HG02973 (cell line): ENCODE measurements around the gene CSF1.
"Not testable (repeated sequence)": the region's sequence is repeated elsewhere in the genome, so short reads cannot be mapped to it uniquely, and the experiment has no call there.

Experiments
- ATAC-seq: cut with Tn5 transposase; IDR thresholded peaks from one replicate; pipeline ENCODE4 v1.9.1; 2021; ENCODE audit warnings: moderate library complexity; ENCODE audit not compliant: unreplicated experiment

CSF1 gene, protein sequence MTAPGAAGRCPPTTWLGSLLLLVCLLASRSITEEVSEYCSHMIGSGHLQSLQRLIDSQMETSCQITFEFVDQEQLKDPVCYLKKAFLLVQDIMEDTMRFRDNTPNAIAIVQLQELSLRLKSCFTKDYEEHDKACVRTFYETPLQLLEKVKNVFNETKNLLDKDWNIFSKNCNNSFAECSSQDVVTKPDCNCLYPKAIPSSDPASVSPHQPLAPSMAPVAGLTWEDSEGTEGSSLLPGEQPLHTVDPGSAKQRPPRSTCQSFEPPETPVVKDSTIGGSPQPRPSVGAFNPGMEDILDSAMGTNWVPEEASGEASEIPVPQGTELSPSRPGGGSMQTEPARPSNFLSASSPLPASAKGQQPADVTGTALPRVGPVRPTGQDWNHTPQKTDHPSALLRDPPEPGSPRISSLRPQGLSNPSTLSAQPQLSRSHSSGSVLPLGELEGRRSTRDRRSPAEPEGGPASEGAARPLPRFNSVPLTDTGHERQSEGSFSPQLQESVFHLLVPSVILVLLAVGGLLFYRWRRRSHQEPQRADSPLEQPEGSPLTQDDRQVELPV

DNA sequence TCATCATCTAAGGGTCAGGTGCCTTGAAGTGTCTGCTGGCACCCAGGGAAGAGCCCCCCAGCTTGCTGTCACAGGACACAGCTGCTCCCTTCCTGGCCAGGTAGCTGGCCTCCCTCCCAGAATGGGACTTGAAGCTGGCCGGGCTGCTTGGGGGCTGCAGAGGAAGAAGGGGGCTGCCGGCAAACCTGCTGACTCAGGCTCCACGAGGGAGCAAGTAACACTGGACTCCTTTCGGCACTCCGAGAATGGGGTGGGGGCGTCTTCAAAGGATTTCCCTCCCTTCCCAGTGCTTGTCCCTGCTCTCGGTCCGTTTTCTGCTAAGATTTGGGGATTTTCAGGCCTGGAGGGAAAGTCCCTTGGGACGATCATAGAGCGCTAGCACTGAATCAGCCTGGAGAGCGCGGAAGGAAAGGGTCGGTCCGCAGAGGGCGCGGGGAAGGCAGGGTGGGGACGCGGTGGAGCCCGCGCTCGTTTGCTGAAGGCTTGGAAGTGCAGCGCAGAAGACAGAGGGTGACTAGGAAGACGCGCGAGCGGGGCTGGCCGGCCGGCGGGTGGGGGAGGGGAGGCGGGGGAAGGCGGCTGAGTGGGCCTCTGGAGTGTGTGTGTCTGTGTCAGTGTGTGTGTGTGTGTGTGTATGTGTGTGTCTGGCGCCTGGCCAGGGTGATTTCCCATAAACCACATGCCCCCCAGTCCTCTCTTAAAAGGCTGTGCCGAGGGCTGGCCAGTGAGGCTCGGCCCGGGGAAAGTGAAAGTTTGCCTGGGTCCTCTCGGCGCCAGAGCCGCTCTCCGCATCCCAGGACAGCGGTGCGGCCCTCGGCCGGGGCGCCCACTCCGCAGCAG, at the start of gene CSF1:
TSS of gene CSF1 (plus strand) at position 727 of the 840 bp plus-strand sequence. CDS start 175 bp downstream, outside the sequence.
- ATAC-seq: no peak

DNA sequence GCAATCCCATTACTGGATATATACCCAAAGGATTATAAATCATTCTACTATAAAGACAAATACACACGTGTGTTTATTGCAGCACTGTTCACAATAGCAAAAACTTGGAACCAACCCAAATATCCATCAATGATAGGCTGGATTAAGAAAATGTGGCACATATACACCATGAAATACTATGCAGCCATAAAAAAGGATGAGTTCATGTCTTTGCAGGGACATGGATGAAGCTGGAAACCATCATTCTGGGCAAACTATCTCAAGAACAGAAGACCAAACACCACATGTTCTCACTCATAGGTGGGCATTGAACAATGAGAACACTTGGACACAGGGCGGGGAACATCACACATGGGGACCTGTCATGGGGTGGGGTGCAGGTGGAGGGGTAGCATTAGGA, 49.0 kb upstream of the CSF1 start:
- ATAC-seq: not testable (repeated sequence)

DNA sequence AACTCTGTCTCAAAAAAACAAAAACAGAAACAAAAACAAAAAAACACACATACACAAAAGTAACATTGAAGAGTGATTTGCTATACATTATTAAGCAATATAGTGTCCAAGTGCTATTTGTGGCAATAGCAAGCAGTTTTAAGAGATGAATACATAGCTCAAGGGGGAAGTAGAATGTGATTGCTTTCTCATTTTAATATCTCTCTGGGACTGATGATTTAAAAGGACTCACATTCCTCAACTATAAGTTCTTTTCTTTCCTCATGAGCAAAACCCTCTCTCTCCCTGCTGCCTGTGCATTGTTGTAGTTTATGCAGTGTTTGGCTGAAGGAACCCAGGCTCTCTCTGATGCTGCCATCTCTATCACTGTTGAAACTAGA, 47.0 kb upstream of the CSF1 start:
- ATAC-seq: no peak

DNA sequence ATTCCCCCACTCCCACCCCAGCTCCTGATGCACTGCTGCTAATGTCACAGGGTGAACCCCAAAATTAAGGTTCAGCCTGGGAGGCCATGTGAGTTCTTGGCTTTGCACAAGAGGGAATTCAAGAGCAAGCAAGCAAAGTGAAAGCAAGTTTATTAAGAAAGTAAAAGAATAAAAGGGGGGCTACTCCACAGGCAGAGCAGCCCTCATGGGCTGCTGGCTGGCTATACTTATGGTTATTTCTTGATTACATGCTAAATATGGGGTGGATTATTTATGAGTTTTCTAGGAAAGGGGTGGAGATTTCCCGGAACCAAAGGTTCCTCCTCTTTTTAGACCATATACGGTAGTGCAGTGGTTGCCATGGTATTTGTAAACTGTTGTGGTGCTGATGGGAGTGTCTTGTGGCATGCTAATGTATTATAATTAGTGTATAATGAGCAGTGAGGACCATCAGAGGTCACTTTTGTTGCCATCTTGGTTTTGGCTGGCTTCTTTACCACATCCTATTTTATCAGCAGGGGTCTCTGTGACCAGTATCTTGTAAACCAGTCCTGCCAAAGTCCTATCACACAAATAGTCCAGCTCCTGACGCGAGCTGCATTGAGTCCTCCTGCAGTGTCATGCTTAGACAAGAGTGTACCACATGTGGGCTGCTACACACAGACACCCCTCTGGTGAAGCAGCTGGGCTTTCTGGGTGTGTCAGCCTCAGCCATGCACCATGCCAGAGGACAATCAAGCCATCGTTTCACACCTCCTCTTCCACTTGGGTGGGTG, 46.4 kb upstream of the CSF1 start:
- no peak for ATAC-seq

DNA sequence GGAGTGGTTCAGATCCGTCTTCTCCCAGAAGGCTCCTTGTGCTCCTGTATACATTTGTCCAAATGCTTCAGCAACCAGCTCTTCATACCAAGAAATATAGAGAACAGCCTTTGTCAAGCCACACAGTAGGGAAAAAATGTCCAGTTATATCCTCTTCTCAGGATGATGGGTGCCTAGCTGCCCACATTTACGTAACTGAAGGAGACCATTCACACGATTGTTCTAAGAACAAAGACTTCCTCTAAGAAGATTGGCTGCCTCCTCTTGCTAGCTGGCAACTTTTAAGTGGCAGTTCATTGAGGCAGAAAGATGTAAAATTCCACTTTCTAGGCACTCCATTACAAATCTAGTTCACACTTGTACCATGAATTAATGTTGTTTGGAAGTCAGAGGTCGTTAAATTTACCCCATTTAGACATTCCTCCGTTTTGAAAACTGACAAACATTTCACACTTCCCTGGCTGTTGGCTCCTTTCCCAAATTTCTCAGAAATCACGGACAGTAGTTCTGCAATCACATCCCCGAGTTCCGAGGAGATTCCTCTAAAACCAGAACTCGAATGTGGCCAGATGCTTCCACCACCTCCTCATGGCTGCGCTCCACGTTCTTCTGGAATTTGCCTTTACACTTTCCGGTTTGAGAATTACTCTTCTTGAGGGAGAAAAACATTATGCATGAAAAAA, 45.6 kb upstream of the CSF1 start:
- ATAC-seq: no peak

DNA sequence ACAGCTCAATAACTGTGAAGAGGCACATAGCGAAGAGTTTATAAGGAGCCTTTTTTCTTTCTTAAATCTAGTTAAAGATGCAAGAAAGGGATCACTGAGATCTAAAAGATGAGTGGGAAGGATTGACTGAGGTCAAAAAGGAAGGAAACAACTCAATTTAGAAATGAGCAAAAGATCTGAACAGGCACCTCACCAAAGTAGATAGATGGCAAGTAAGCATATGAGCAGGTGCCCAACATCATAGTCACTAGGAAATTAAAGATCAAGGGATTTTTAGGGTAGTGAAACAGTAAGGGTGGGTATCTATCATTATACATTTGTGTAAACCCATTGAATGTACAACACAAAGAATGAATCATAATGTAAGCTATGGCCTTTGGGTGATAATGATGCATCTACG, 44.6 kb upstream of the CSF1 start:
- ATAC-seq: no peak

DNA sequence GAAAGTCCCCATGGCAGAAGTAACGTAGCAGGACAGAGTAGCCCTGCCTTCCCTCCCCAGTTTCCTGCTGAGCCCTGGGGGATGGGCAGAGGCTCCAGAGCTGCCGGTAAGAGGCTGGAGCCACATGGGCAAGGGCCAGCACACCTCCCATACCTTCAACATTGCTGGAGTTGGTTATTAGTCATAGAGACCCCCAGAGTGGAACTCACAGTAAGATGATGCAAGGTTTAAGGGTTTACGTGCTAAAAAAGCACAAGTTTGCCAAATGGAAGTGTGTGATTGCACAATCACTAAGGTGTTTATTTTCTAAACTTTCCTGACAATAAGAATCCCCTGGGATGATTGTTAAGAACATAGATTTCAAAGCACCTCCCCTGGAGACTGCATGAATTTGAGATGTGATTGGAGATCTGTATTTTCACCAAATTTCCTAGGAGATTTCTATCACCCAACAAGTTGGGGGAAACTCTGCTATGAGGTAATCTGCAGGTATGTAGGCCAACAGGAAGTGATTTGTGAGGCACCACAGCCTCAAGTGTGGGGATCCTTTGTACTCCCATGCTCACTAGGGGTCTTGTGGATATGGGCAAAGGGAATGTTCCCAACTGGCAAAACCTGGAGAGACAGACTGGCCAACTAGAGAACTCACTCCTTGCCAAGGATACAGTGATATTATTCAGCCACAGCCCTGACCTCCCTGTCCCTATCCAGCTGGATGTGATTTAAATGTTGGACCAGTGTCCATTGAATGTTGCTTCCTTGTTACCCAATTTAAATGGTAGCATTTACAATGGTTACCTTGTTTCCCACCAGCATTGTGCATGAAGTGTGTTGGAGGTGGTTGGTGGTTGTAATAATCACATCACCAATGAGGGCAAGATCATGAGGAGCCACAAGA, 37.1 kb upstream of the CSF1 start:
- no peak for ATAC-seq

DNA sequence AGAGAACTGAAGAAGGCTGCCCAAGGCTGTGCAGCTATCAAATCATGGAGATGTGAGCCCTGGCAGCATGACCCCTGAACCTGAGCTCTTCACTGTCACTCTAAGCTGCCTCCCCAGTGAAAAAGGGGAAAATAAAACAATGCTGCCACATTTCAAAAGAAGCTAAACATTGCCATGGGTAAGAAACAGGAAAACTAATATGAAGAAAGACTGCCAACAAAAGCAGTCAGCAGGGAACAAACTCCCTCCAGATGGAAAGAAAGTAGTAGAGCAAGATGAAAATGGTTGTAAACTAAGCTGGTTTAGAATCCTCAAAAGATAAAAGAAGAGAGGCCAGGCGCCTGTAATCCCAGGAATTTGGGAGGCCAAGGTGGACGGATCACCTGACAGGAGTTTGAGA, 36.2 kb upstream of the CSF1 start:
- ATAC-seq: no peak

DNA sequence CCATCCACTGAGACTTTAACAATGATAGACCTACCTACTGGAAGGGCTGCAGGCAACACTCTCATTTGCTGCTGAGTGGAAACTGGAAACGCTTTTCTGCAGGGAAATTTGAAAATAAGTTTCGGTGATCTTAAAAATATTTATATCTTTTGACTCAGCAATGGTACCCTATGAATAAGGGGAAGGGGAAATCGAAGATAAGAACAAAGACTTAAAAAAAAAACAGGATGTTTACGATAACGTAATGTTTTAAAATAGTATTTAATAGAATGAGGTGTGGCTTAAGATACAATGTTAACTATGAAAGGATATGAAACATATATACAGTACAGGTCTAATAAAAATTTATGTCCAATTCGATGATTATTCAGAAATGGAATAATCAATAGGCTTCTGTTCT, 34.8 kb upstream of the CSF1 start:
- no peak for ATAC-seq

DNA sequence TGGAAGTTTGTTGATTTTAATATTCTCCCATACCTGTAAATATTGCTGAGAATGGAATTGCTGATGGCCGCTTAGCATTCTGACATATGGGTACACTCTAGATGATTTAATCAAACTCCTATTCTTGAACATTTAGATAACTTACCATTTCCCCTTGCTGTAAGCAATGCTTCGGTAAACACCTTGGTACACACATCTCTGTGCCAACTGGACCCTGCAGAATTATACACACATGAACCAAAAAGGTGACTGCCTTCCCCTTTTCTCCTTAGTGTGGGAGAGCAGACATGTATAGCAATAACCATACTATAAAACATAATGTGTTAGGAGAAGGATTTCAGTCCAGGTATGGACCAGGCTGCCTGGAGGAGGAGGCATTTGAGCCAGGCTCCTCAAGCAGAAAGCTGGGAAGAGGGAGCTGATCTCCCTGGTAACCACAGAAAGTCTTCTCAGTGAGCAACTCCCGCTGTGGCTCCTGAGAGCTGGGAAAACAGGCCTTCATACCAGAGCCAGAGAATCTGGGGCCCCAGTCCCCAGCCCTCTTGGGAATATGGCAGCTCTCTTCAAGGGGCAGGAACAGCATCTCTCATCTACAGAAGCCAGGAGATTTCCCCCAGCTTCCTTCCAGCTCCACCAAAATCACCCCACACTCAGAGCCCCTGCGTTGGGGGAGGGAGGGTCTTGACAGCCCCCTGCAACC, 33.9 kb upstream of the CSF1 start:
- no peak for ATAC-seq

DNA sequence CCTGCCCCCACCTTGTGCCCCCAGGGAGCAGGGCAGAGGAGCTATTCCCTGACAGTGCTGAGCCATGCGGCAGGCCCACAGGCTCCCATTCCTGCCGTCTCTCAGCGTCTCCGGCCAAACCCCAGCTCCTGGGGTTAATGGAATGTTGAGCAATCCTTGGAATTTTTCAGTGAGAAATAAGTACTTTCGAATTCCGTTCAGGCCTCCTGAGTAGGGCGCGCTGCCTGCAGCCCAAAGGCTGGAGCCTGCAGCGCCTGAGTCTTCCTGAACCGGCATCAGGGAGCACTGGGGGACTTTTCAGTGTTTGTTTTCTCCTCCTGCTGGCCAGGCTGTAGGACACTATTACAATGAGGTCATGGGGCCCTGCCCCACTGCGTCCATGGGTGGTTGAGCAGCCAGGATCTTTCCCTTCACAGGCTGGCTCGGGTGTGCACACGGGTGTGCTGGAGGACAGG, 33.3 kb upstream of the CSF1 start:
- no peak for ATAC-seq

DNA sequence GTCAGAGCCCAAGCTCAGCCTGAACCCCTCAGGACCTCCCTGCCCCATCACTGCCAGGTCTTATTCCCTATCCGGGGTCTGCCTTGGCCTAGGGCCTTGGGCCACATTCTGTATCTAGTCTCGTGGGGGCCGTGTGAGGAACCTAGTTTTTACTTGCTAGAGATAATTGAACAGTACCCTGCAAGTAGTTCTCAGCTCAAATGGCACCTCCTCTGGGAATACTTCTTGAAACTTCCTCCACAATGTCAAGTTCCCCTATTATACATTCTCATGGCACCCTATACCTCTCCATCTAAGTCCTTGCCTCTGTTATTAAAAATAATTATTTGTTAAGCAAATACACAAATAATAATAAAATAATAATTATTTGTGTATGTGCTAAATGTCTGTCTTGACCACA, 32.9 kb upstream of the CSF1 start:
- ATAC-seq: no peak

DNA sequence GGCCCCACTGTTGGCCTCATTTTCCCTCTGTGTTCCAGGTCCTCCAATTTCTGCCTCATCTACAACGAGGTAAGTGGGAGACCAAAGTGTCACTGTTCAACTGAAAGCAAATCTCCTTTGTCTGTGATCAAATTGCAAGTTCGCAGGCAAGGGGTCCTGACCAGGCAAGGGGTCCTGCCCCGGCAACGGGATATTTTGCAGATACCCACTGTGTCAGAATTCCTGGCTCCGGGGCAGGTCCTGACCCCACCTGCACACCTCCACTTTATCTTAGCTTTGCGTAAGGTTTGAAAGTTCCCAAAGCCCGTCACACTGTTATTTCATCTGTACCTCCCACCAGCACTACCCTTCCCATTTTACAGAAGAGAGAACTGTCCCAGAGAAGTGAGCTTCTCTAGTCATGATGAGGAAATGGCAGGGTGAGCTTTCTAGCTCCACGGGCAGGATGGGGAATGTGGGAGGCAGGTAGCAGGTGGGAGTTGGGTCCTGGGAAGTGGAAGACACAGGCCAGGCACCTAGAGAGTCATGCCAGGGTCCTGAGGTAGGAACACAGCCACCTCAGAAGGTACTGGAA, 32.0 kb upstream of the CSF1 start:
- no peak for ATAC-seq

DNA sequence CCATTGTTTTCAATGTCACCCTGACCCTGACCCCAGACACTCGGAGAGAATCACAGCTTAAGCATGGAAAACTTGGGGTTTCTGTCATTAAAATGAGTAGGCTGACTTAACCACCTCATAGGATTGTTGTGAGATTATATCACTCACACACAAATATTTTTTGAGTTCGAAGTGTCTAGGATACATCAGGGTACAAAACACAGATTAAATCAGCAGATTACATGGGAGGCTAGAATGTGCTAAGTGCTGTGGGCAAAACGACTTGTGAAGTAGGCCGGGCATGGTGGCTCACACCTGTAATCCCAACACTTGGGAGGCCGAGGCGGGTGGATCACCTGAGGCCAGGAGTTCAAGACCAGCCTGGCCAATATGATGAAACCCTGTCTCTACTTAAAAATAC, 31.3 kb upstream of the CSF1 start:
- not testable (repeated sequence) for ATAC-seq

DNA sequence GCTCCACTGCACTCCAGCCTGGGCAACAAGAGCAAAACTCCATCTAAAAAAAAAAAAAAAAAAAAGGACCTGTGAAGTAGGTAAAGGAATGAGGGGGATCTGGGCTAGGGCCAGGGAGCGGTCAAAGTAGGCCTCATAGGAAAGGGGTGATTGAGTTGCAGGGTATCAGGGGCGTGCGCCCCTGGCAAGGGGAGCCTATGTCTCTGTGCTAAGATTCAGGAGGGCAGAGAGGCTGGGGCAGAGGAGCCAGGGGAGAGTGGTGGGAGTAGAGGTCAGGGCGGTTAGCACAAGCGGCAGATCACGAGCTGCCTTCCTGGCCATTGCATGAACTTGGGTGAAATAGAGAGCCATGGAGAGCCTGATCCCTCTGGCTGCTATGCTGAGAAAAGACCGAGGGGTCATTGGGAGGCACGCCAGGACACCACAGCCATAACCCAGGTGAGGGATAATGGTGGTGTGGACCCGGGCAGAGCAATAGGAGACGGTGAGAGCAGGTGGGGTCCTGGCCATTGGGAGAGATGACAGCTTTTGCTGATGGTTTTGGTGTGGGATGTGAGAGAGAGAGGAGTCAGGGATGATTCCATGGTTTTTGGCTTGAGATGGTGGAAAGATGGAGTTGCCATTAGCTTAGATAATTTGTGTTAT, 30.6 kb upstream of the CSF1 start:
- no peak for ATAC-seq

DNA sequence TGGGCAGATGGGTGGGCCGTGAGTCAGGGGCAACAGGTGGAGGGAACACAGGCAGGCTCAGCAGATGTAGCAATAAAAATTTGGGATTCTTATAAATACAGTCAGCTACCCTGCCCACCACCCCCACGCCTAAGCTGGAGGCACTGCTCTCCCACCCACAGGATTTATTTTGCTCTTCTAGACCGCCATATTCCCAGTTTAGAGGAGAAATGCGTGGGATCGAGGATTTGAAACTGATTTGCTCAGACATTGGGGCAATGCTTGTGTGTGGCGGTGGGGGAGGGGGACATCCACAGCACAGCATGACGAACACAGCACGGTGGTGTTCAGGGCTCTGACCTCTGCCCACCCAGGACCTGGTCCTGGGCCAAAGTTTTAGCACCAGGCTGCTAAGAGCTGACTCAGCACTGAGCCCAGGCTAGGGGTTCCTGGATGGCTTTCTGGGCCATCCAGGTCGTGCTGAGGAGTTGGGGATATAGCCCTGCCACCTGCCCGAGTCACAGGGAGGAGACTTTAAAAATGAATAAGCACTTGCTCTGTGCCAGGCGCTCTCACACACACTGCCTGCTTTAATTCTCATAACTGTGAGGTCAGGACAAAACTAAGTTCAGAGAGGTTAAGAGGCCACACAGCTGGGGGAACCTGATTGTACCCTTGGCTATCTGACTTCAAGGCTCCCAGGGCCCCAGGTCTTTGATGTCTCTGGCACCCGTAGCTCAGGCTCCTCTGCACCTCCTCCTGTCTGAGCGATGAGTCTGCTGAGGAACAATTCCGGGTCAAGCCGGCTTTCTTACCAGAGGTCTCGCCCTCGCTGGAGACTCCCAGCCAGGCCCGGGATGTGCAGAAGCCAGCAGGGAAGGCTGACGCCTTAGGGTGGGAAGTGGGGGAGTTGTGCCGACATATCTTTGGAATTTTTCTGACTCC, 29.4 kb upstream of the CSF1 start:
- no peak for ATAC-seq

DNA sequence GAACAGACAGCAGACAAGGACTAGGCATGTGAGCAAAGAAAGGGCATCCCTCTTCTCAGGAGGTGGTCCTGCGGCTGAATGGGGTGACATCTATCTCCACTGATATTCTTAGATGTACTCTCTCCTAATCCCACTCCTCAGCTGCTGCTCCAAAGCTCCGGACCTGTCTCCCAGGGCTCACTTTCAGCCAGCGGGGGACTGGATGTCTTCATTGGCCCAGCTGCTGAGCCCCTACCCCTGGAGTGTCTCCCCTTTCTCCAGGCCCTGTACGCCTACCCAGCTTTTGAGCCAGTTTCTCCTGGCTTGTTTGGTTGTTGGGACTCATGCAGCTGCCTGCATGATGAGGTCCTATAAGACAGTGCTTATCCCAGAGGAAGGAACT, 28.8 kb upstream of the CSF1 start:
- no peak for ATAC-seq
